DMS 273 (cell line): Measurements from ENCODE around the gene SYT5.

ENCODE experiments used
- DNase-seq: peaks from one replicate; lab custom pipeline; 2025; ENCODE audit not compliant: unreplicated experiment; lab: John Stamatoyannopoulos, UW

The SYT5 gene

DNA sequence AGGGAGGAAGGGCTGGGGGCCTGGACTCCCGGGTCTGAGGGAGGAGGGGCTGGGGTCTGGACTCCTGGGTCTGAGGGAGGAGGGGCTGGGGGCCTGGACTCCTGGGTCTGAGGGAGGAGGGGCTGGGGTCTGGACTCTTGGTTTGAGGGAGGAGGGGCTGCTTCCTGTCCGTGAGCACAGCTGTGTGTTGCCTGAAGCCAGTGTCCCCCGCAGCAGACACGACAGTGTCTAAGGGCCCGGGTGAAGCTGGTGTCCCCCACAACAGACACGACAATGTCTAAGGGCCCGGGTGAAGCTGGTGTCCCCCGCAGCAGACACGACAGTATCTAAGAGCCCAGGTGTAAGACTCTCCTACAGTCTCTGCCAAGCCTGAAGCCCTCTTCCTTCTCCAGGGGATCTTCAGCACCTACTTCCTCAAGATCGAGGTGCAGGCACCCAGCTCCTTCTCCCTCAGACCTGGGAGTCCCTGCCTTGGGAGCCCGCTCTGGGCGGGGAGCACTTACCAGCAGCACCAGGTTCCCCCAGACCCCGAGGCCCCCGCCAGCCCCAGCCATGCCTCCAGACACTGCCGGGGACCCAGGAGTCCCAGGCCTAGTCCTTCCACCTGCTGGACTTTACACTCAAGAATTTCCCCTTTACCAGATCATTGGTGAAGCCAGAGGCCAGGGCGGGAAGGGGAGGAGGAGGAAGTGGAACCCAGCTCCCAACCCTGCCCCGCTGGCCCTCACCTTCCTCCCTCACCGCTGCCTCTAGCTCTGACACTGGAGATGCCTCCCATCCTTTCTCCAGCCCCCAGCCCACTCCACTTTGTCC, 29.0 kb upstream of the SYT5 start, which contains the start of gene PTPRH:
Gene PTPRH (minus strand): TSS at position 622 of the 813 bp plus-strand sequence. CDS start 68 bp downstream, at position 554.
- no peak for DNase-seq

DNA sequence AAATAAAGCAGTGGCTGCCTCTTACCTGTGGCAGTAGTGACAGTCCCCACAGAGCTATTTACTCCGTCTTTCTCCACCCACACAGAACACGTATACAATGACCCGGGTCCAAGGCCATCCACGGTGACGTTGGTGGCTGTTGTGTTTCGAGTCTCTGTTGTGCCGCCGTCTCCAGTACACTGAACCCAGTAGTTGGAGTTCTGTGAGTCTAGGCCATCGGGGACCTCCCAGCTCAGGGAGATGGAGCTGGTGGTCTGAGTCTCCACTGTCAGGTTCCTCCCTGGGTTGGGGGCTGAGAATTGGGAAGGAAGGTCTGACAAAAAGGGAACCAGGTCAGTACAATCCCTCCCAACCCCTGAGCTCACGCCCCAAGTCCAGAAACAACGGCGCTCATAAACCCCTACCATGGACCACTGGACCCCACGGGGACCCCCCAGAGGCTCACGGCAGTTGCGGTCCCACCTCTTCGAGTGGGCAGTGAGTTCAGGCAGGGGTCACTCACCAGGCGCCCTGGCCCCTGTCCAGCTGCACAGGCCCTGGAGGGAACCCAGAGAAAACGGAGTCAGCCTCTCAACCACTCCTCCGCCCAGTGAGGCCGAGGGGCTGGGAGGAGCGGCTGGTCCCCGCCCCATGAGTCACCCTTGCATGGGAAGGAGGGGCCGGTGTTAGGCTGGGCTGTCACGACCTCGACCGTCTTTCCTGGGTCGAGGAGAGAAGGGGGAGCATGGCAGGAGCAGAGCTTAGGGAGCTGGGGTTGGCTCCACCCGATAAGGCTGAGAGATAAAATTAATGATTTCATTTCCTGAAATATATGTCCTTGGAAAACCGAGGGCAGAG, 26.8 kb upstream of the SYT5 start:
- peak; percentile 74 for DNase-seq

DNA sequence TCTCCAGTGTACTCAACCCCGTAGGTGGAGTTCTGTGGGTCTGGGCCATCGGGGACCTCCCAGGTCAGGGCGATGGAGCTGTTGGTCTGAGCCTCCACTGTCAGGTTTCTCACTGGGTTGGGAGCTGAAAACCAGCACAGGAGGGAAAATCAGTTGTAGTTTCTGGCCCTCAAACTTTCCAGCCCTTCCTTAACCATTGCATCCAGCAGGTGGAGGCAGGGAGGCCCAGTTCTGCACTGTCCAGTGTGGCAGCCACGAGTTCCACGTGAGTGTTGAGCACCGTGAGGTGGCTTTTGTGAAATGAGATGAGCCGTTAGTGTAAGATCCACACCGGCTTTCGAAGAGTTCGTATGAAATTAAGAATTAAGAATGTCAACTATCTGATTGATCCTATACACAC, 22.1 kb upstream of the SYT5 start:
- peak; percentile 32 for DNase-seq

DNA sequence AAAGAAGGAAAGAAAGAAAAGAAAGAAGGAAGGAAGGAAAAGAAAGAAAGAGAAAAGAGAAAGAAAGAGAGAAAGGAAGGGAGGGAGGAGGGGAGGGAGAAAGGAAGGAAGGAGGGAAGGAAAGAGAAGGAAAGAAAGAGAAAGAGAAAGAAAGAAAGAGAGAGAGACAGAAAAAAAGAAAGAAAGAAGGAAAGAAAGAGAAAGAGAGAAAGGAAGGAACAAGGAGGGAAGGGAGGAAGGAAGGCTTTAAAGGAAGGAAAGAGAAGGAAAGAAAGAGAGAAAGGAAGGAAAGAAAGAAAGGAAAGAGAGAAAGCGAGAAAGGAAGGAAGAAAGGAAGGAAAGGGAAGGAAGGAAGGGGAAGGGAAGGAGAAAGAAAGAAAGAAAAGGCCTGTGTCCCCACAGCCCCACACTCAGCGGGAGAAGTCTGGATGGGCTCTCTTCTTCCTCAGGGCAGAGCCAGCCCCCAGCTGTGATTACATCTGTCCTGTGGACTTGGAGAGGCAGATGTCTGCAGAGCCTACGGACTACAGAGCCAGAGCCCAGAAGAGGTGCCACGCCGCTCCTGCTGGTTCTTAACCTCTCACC, 19.6 kb upstream of the SYT5 start:
- peak; percentile 36 for DNase-seq

DNA sequence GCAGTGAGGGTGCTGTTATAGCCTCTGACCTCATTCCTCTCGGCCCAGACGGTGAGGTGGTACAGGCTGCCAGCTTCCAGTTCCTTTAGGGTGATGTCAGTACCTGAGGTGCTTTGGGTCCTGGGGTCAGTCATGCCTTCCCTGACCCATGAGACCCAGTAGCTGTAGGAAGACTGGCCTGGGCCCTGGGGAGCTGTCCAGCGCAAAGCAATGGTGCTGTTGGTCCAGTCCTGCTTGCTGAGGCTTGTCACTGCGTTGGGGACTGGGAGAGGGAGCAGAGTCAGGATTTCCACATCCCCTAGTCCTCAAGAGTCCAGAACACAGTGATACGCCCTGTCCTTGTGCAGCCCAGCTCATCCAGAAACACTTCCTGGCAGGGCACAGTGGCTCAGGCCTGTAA, 18.6 kb upstream of the SYT5 start:
- DNase-seq, result no peak

DNA sequence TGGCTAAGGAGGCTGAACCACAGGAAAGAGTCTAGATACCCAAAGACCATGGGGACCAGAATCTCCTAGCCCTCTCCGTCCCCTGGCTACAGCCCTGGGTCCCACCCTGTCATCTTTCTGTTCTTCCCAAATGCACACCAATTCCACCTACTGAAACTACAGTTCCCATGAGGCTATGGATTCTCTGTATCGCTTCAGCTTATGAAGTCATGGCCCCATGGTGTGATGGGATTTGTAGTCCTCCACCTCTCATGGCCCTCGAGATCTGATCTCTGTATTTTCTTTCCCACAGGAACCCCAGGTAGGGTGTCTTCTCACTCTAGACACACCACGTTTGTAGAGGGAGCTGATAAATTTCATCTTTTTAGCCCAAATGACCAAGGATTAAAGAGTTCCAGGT, 17.4 kb upstream of the SYT5 start:
- peak; percentile 52 for DNase-seq

DNA sequence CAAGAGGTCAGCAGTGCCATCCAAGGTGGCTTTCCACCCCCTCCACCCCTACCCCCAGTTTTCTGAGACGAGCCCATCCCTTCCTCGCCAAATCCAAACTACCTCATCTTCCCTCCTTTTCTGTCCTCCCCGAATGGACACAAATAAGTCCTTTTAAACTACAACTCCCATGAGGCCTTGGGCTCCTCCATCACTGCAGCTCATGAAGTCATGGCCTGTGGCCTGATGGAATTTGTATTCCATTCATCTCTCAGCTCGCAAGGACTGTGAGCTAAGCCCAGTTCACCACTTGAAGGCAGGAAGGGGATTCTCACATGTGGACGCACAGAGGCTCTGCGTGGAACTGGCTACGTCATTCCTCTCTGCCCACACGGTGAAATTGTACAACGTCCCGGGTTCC, 16.7 kb upstream of the SYT5 start:
- DNase-seq, result peak; percentile 35

DNA sequence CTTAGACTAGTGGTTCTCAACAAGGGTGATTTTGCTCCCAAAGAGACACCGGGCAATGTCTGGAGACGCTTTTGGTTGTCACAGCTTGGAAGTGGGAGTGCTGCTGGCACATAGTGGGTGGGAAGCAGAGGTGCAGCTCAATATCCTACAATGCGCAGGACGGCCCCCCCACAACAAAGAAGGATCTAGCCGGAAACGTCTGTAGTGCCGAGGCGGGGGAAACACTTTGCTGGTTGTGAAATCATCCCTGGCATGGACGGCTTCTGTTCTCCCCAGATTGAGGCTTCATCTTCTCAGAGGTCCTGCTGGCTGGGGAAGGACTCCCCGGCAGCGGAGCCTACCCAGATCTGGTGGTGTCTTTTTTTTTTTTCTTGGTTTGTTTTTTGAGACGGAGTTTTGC, 13.4 kb upstream of the SYT5 start:
- no peak for DNase-seq

DNA sequence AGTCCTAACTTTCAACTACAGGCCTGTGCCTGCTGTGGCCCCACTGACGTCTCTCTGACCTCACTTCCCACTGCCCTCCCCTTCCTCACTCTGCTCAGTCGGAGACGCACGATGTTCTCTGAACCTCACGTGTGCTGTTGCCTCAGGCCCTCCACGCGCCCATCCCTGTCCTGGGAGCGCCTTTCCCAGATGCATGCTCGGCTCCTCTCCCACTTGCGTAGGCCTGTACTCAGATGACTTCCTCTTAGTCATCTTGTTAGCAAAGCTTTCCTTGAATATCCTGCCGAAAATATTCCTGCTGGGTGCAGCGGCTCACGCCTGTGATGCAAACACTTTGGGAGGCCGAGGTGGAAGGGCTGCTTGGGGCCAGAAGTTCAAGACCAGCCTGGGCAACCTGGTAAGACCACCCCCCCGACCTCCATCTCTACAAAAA, 9.3 kb upstream of the SYT5 start:
- no peak for DNase-seq

DNA sequence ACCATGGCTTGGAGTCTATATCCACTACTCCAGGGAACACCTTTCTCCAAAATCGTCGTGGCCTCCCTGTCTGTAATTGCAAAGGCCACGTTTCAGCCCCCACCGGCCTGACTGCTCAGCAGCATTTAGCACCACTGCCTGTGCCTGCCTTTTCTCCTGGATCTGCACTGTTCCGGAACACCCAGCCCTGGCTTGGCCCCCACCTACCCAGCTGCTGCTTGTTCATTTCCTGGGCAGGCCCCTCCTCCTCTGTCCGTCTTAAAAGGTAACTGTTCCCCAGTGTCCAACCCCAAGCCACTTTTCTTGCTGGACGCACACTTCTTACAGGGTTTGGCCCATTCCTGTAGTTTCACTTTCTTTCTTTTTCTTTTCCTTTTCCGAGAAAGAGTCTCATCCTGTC, 8.5 kb upstream of the SYT5 start:
- DNase-seq, result no peak

DNA sequence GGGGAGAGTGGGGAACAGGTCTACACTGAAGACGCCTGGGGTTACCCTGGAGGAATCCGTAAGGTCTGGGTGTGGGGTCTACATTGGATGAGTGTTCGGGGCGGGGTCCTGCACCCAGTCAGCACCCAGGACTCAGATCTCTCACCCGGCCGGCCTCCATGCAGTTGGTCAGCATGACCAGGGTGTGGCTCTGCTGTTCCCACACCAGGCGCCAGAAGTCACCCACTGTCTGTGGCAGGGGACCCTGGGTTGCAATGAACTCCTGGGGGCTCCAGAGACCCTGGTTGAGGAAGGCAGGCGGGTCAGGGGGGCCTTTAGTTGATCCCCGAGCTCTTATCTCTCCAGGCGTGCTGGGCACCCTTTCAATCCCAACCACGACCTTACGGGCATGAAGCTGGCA, 6.0 kb upstream of the SYT5 start:
- no peak for DNase-seq

DNA sequence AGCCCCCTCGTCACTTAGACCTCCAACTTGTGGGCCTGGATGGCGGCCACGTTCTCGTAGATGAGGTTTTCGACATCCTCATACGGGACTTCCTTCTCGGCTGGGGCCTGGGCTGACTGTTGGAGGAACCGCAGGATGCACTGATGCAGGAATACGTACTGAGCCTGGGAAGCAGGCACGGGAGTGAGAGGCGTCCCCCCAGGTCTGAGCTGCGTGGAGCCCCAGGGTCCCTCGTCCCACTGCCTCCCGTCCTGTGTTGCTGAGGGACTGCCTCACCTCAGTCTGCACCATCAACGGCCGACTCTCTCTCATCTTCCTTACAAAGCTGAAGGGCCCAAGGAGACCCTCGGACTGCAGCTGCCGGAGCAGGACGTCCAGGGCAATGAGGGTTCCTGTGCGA, 1.7 kb upstream of the SYT5 start:
- no peak for DNase-seq

DNA sequence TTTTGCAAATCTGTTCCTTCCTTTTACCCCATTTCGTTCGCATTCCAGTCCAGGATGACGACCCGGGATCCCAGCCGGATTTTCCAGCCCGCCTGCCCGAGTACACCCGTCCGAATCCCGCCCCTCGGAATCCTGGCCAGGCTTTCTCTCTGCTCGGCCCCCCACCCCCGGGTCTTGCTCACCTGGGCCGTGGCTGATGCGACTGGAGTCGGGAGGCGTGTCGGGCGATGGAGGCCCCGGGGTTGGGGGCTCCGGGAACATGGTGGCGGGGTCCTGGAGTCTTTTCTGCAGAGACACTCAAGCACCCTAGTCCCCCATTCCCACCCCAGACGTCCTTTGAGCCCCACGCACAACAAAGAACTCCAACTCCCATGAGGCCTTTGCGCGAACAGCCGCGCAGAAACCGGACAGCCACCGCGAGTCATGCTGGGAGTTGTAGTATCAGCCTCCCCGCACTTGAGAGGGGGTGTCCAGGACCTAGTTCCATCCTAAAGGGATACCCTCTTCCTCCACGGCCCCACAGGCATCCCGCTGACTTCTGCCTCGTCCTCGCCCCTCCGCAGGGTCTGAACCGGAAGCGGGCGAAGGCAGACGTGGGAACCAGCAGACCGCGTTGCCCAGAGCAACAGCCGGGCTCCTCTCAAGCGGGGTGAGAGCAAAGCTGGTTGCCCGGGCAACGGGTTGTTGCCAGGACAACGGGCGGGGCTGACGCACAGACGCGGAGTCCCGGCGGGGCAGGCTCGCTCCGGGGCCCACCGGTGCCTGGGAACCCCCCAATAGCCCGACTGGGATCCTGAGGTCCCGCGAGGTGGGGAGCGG, 1.1 kb downstream of the SYT5 start:
- DNase-seq, result peak; percentile 97

DNA sequence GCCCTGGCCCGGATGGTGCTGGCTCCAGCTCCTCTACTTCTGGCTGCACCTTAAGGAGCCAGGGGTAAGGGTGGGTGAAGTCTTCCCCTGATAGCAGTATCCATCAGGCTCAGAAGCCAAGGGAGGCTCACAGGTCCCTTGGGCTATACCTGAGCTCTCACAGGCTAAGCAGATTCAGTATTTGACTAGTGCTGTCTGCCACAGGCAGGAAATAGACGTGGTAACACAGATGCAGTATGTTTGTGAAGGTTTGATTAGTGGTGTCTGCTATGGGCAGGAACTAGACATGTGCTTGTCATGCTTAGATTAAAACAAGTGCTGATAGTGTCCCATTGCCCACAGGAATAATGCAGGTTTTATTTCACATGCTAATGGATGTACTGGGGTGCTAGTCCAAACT, 4.0 kb downstream of the SYT5 start:
- DNase-seq, result no peak

DNA sequence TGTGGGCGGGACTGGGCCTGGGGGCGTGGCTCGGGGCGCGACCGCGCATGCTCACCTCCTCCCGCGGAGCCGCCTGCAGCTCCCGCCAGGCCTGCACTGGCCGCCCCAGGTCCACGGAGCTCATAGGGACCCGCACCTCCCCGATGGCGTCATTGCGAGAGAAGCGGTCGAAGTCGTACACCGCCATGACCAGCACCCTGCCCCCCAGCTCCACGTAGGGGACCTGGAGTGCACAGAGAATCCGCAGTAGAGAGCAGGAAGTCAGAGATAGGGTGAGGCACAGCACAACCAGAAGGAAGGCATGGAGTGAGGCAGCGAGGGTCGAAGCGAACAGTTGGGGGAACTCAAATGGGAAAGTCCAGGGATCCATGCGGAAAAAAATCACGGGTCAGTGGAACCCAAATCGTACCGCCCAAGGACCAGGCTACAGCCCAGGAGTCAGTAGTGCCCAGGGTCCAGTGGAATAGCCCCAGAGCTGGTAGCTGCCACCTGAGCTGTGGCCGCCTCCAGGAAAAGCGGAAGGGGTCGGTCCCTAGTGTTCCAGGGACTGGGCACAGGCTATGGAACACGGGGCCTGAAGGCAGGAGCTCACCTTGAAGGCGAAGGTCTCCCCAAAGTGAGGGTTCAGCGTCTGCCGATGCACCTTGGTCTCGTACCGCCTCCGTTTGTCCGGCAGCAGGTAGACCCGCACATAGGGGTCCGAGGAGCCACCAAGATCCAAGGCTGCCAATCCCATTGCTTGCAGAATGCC, 4.8 kb downstream of the SYT5 start:
- no peak for DNase-seq

DNA sequence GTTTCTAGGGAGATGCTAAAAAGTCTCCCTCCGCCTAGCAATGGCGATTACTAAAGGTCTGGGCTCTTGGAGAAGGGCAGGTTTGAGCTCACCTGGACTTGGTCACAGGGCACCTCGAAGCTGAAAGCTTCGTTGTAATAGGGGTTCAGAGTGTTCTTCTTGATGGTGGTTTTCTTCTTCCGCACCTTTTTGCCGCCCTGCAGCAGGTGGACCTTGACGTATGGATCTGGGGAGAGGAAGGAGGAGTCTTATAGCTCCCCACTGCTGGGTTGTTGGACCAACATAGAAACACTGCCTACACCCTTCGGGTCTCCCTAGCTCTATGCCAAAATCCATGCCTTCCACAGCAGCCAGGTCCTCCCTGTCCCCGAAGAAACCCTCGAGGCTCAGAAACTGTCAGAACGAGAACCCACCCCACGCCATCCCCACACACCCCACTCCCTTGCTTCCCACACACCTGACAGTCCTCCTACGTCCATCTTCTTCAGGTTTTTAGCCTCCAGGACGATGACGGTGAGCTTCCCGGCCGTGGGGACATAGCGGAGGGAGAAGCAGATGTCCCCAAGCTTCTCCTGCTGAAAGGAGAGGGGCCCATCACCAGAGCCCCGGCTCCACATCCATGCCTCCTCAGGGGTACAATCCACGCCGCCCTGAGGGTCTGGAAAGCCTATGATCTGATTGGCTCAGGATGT, 5.5 kb downstream of the SYT5 start:
- DNase-seq, result no peak

DNA sequence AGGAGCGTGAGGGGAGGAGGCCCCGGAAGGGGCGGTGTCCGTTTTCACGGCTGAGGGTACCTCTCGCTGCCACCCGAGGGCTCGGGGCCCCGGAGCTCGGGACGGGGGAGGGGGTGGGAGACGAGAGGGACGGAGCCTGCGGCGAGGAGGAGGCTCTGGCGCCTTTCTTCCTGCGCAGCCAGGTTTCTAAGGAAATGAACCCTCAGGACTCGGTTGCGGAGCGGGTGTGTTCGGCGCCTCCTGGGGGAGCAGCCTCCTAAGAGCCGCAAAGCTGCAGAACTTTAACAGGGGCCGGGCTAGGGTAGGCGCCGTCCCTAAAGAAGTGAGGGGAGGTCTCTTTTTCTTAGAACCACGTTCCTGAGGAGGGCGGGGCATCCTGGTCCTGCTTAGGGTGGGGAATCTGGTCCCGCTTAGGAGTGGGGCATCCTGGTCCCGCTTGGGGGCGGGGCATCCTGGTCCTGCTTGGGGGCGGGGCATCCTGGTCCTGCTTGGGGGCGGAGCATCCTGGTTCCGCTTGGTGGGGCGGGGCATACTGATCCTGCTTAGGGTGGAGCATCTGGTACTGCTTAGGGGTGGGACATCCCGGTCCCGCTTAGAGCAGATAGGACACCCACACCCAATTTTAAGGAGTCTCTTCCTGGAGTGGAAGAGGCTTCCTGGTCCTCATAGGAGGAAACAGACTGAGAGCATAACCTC, 6.2 kb downstream of the SYT5 start:
- peak; percentile 83 for DNase-seq

DNA sequence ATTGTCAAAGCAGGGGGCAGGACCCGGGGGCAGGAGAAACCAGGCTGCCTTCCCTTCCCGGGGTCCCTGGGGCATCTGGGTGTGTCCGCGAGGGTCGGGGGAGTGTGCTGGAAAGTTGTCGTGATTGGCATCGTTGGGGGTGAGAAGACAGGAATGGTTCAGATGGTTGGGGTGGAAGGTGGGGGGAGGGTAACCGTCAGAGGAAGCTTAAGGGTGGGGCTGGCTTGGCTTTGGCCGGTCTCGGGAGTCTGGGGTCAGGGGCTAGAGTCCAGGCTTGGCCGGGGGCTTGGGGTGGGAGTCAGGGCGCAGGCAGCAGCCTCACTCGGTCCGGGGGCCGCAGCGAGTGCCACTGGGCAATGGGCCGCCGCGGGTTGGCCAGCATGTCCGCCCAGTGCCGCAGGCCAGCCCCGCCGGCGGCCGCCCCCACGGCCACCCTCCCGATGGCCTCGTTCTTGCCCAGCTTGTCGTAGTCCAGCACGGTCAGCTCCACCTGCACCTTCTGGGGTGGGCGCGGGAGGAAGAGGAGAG, 6.8 kb downstream of the SYT5 start:
- DNase-seq, result no peak

DNA sequence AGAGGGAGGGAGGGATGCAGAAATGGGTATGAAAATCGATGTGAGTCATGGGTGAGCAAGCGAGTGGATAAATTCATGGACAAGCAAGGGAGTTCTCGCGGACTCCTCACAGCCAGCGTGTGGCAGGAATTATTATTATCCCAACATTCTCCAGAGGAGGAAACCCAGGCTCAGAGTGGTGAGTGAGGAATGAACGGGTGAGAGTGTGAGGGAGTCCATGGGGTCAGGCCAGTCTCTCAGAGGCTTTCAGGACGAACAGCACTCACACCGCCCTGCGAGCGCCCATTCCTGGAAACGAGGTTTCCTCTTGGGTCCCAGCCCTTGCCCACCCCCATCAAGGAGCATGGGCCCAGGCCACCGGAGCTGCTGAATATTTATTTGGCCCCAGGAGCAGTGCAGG, 7.3 kb downstream of the SYT5 start:
- no peak for DNase-seq
